ENCODE results near the gene TREX2. TPM values are rescaled to one million over a fixed set of nuclear protein-coding genes. Genes with fewer than 3 reads are reported as not detected.

The TREX2 gene
- total RNA-seq, 4 donors from 2014 or later: 1.4 to 3.2 (median 2.9) TPM; not detected in 1

GRCh38 chrX:153493085-153493484 is 47.2 kb upstream of the TREX2 start:
- H3K27ac ChIP-seq: no peak overlapping the region
- peaks cover 0 to 3% of the 10 kb centered on the region in 2 donors for H3K4me1 ChIP-seq
- H3K36me3 ChIP-seq: no peaks in the 10 kb centered on the region
- intact Hi-C loops (cut with DNase I; ENCODE audit: low total_unique reads): no loop called here
- no peaks in the 10 kb centered on the region for H3K27me3 ChIP-seq
- H3K4me3 ChIP-seq: no peak overlapping the region
- no peak for TF ChIP-seq POLR2A (IDR thresholded peaks at IDR 0.05)
- TF ChIP-seq, protein P1, sequence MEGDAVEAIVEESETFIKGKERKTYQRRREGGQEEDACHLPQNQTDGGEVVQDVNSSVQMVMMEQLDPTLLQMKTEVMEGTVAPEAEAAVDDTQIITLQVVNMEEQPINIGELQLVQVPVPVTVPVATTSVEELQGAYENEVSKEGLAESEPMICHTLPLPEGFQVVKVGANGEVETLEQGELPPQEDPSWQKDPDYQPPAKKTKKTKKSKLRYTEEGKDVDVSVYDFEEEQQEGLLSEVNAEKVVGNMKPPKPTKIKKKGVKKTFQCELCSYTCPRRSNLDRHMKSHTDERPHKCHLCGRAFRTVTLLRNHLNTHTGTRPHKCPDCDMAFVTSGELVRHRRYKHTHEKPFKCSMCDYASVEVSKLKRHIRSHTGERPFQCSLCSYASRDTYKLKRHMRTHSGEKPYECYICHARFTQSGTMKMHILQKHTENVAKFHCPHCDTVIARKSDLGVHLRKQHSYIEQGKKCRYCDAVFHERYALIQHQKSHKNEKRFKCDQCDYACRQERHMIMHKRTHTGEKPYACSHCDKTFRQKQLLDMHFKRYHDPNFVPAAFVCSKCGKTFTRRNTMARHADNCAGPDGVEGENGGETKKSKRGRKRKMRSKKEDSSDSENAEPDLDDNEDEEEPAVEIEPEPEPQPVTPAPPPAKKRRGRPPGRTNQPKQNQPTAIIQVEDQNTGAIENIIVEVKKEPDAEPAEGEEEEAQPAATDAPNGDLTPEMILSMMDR (IDR thresholded peaks at IDR 0.05): no peak
- DNase-seq: no peak
- H3K9me3 ChIP-seq: no peaks in the 10 kb centered on the region

DNA sequence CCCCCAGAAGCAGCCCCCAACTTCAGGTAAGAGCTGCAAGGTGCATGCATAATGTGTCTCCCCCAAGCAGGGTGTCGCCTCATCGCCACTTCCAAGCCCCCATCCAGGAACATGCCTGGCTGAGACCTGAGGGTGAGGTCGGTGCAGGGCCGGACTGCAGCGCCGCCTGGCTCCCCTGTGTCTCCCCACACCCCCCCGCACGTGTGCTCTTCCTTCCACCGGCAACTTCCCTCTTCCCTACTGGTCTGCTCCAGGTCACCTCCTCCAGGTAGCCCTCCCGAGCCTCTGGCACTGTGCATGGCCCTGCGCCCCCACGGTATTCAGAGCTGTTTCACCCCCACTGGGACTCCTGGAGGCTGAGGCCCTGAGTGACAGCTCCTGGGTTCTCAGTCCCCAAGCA is 46.7 kb upstream of the TREX2 start:
- intact Hi-C loops (cut with DNase I; ENCODE audit: low total_unique reads): no loop called here
- Histone ChIP-seq H3K36me3 (no peaks in the 10 kb centered on the region), H3K27me3 (no peaks in the 10 kb centered on the region), H3K4me3 (no peak overlapping the region), H3K27ac (no peak overlapping the region), H3K9me3 (no peaks in the 10 kb centered on the region), H3K4me1 (peaks cover 0 to 7% of the 10 kb centered on the region in 2 donors)
- TF ChIP-seq POLR2A (IDR thresholded peaks at IDR 0.05): no peak
- TF ChIP-seq, protein P1 (IDR thresholded peaks at IDR 0.05): no peak
- no peak for DNase-seq

DNA sequence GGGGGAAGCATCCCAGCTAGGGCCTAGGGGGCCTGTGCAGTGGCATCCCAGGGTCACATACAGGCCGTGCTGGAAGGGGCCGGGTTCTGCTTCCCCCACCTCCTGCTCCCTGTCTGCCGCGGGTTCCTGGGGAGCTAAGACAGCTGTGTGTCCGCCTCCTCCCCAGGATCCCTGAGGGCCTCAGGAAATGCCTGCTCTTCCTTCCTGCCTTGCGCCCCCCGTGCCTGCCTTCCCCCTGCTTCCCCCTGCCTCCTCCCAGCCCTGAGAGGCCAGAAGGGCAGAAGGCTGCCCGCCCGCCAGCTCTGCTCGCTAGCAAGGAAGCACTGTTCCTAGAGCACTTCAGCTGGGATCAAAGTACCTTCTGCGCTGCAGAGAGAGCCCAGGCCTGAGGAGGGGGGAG is 46.1 kb upstream of the TREX2 start:
- Histone ChIP-seq H3K4me3 (no peak overlapping the region), H3K36me3 (no peaks in the 10 kb centered on the region), H3K4me1 (peaks cover 0 to 7% of the 10 kb centered on the region in 2 donors), H3K27ac (peak overlapping the region; percentile 21 to 24), H3K9me3 (no peaks in the 10 kb centered on the region), H3K27me3 (no peaks in the 10 kb centered on the region)
- no peak for DNase-seq
- intact Hi-C loops (cut with DNase I; ENCODE audit: low total_unique reads): no loop called here
- TF ChIP-seq, protein P1 (IDR thresholded peaks at IDR 0.05): no peak

- H3K36me3 ChIP-seq: no peaks in the 10 kb centered on the region
- no peaks in the 10 kb centered on the region for H3K27me3 ChIP-seq
- no peaks in the 10 kb centered on the region for H3K9me3 ChIP-seq
- intact Hi-C loops (cut with DNase I; ENCODE audit: low total_unique reads): no loop called here
- no peak overlapping the region for H3K4me3 ChIP-seq
- H3K27ac ChIP-seq: peak overlapping the region; percentile 21 to 24
- TF ChIP-seq, protein P1 (IDR thresholded peaks at IDR 0.05): no peak
- TF ChIP-seq POLR2A (IDR thresholded peaks at IDR 0.05): no peak
- peaks cover 0 to 7% of the 10 kb centered on the region in 2 donors for H3K4me1 ChIP-seq
- DNase-seq: no peak
Measured at GRCh38 chrX:153491351-153491914, 45.6 kb upstream of the TREX2 start.

DNA sequence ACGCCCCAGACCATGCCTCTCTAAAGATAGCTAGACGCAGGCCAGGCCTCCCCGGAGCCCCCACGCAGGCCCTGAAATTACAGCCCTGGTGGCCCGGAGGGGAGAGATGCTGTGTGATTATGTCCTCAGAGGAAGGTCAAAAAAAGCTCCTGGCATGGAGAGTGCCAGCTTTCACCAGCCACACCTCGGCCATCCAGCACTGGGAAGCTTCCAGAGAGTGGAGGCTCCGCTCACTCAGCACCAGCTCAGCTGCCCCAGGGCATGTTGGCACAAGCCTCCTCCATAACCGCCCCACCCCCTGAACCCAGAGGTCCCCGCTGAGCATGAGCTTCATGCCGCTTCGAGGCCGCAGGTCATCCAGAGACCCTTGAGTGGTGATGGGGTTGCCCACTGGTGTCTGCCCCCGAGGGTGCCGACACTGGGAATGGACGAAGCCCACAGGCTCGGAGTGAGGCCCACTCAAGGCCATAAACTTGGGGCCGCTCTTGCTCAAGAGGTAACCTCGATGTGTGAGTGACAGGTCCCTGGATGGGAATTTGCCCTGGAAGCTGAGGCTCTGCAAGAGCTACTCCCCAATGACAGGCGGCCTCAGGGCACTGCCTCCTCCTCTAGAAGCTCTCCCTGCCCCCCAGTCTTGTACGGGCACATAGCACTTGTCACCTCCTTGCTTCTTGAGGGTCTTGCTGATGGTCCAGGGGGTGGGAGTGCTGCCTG is 44.5 kb upstream of the TREX2 start:
- H3K4me3 ChIP-seq: no peak overlapping the region
- no peaks in the 10 kb centered on the region for H3K27me3 ChIP-seq
- H3K4me1 ChIP-seq: peaks cover 0 to 7% of the 10 kb centered on the region in 2 donors
- TF ChIP-seq POLR2A (IDR thresholded peaks at IDR 0.05): no peak
- TF ChIP-seq, protein P1 (IDR thresholded peaks at IDR 0.05): no peak
- intact Hi-C loops (cut with DNase I; ENCODE audit: low total_unique reads): no loop called here
- no peak for DNase-seq
- no peaks in the 10 kb centered on the region for H3K9me3 ChIP-seq
- H3K27ac ChIP-seq: no peak overlapping the region
- H3K36me3 ChIP-seq: no peaks in the 10 kb centered on the region
